Measurements from ENCODE around the gene MEGF6.

GRCh38 chr1:3590951-3591865 lies 20.1 kb downstream of the MEGF6 start:
- no peak for TF ChIP-seq POLR2A (IDR thresholded peaks at IDR 0.05)
- TF ChIP-seq CTCF (IDR thresholded peaks at IDR 0.05), result no peak

Measured in body of pancreas (tissue), 4 donors.